NCI-H146 treated with DMSO at 0.1 percent for 48 hours (cell line): ENCODE results near the gene XXYLT1.
"Not testable (repeated sequence)": the region's sequence is repeated elsewhere in the genome, so short reads cannot be mapped to it uniquely, and the experiment has no call there.

ENCODE experiments used
- DNase-seq: peaks from one replicate; lab custom pipeline; 2025; ENCODE audit not compliant: unreplicated experiment; lab: John Stamatoyannopoulos, UW

The XXYLT1 gene

DNA sequence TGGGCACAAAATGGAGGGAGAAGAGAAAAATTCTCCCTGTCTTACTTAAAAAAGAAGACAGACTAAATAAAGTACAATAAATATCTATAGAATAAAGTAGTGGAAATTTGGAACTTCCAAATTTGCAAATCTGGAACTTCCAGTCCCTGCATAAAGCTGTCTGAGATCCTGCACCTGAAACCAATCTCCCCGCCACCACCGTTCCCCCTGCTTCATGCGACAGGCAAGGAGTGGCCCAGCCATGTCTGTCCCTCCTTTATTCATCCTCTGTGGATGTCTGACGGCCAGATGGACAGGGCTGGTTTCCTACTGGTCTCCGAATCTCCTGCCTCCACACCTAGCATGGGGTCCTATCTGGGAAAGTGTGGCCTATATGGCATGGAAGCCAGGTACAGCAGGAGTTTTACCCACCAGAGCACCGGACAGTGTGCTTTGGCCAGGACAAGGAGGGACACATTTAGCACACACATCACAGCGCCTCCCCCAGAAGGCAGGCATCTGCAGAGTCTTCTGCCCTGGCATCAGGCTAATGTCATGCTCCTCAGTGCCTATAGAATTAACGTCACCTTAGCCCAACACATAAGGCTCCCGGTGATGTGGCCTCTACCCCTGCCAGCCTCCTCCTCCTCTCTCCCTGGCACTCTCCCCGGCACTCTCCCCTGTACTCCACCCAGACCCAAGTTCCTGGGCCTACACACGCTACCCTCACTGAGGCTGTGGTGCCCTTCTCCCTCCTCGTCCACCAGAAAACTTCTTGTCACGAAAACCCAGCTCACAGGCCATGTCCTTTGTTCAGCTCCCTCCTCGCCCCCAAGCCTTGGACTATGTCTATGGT lies 170.8 kb downstream of the XXYLT1 start:
- no peak for DNase-seq

GRCh38 chr3:195098741-195099525 lies 172.0 kb downstream of the XXYLT1 start:
- no peak for DNase-seq

DNA sequence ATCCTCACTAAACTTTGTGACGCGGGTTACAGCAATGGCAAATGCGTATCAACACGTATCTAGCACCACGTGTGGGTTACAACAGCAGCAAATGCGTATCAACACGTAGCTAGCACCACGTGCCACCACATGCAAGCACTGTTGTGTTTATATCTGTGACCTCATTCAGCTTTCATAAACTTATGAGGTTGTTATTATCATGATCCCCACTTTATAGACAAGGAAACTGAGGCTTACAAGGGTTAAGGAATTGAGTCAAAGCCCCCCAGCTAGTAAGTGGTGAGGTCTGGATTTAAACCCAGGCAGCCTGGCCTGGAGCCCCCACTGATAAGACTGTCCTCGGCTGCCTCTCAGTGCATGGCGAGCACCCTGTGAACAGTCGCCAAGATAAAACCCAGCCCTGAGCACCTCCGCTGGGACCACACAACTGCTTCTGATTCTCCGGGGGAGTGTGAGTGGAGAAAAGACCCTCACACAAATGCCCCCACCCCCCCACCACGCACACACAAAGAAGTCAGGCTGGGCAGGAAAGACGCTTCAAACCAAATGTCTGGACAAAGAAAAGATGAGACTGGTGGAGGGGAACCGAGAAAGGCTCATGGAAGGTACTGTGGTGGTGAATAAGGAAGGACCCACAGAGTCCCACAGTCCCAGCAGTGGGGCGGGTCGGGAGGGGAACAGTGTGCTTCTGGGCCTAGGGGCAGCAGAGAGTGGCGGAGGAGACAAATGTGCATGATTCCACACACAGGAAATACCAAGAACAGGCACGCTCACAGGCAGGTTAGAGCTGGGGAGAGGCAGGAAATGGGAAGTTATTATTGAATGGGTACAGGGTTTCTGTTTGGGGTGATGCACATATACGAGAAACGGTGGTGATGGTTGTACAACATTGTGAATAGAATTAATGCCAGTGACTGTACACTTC lies 173.4 kb downstream of the XXYLT1 start:
- no peak for DNase-seq

- no peak for DNase-seq
These were observed 174.3 kb downstream of the XXYLT1 start for GRCh38 chr3:195096484-195097330.

- no peak for DNase-seq
These were observed 174.9 kb downstream of the XXYLT1 start for GRCh38 chr3:195096053-195096452.

DNA sequence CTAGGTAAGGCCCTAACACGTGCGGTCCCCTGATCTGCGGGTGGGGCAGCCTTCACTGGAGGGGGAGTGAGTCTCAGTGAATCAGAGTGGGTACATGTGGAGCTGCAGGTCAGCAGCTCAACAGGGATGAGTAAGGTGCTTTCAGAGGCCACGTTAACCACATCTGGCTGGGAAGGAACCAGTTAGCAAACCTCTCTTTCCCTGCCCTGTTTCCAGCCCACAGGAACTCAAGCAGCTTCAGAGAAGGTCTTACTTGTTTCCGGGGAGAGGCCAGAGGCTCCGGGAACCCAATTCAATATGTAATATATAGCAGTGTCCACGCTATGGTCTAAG lies 175.3 kb downstream of the XXYLT1 start:
- no peak for DNase-seq

GRCh38 chr3:195095035-195095703 lies 175.8 kb downstream of the XXYLT1 start:
- no peak for DNase-seq

GRCh38 chr3:195094191-195094921 lies 176.6 kb downstream of the XXYLT1 start:
- no peak for DNase-seq

DNA sequence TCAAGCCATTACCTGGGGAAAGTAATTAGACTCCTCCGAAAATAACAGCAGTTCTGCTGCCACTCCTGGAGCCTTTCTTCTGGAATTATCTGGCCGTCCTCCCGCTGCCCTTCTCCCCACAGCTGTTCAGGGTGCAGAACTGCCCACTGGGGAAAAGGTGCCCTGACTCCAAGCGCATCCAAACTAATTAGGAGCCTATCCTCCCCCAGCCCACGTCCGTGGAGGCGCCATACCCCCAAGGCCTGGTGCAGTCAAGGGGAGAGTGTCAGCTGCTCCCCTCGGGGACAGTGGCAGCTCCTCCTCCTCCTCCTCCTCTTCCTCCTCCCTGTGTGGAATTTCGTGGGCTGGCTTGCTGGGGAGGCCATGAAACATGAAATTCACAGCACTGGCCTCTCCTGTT lies 177.2 kb downstream of the XXYLT1 start:
- no peak for DNase-seq

GRCh38 chr3:195087840-195088601 lies 182.9 kb downstream of the XXYLT1 start:
- not testable (repeated sequence) for DNase-seq

- DNase-seq, result no peak
These were observed 183.6 kb downstream of the XXYLT1 start for GRCh38 chr3:195087328-195087727.

DNA sequence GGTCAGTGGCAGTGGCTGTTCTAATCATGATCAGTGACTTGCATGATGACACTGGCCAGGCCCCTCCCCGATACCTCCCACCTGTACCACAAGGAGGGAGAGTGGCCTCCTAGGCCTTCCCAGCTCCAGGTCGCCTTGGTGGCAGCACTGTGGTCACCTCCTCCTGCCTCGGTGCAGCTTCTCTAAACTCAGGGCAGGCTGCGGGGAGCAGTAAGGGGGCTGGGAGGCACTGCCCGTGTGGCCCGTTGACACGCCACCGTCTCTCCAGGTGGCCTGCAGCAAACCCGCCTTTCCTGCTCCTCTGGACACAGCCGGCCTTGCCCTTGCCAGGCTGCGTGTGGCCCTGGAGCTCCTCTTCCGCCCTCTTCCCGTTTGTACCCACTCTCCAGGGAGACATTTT lies 184.1 kb downstream of the XXYLT1 start:
- no peak for DNase-seq

DNA sequence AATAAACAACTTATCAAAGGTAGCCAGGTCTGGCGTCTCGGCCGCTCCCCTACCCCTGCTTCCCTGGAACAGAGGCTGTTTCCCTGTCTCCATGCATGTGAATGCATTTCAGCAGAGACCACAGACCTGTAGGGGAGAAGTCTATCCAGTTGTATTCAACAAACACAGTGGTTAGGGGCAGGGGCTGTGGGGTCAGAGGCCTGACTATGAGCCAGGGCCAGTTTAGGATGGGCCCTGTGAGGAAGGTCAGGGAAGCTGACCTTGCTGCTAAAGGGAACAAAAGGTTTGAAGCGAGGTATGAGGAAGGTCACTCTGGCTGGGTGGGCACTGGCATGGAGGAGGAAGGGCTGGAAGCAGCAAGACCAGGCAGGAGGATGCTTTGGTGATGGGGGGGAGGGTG lies 184.6 kb downstream of the XXYLT1 start:
- DNase-seq, result no peak

DNA sequence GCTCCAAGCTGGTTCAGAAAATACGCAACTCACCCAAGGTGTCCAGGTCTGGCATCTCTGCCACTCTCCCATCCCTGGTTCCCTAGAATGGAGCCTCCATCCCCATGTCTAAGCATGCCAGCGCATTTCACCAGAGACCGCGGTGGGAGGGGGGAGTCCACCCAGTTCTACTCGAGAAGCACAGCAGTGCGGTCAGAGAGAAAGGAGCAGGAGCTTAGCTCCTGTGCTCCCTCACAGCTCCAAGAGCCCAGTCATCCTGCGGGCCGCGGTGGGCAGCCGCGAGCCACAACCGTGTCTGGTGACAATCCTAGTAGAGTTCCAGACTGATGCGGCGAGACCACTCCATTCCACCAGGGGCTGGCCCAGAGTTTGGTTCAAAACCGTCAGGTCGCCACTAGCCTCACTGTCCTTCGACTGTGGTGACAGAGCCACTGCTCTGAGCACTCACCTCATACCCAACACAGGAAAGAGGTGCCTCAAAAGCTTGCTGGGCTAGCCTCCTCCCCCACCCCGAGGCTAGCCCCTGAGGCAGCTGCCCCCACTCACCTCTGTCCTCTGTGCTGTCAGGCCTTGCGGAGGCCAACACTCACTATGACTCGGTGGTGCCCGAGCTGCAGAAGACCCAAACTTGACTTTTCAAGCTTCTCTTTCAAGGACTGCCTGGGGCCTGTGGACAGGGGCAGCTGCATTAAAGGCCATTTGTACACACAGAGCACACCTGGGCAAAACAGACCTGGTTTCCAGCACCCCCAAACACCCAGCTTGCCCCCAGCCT lies 185.4 kb downstream of the XXYLT1 start:
- no peak for DNase-seq

DNA sequence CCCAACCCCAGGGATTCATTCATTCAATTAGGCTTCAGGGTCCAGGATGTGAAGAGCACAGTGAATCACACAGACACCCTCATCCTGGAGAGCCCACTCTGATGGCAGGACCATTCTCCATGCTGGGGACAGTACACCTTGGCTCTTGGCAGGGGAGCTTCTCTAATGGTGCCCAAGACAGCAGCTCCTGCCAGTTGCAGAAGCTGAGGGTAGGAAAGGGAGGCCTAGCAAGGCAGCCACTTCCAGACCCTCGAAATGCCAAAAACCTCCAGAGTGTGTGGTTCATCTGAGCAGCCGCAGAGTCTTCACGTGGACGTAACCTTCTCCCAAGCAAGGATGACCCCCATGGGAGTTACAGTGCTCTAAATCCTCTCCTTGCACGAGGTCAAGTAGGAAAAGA lies 186.2 kb downstream of the XXYLT1 start:
- no peak for DNase-seq

GRCh38 chr3:195083659-195084058 lies 187.3 kb downstream of the XXYLT1 start:
- no peak for DNase-seq

- no peak for DNase-seq
These were observed 188.1 kb downstream of the XXYLT1 start for GRCh38 chr3:195082811-195083210.
